Measurements from ENCODE around the gene PLCXD3.

PLCXD3 gene

GRCh38 chr5:41415242-41415641 lies 95.2 kb downstream of the PLCXD3 start:
- in situ Hi-C loops (cut with MboI; ENCODE audit: low sequenced_read_pairs), result no loop called here

- in situ Hi-C loops (cut with MboI; ENCODE audit: low sequenced_read_pairs), result no loop called here
Measured at GRCh38 chr5:41414598-41414997, 95.8 kb downstream of the PLCXD3 start.

- in situ Hi-C loops (cut with MboI; ENCODE audit: low sequenced_read_pairs), result no loop called here
Measured at GRCh38 chr5:41413074-41413473, 97.3 kb downstream of the PLCXD3 start.

GRCh38 chr5:41412496-41412895 lies 97.9 kb downstream of the PLCXD3 start:
- in situ Hi-C loops (cut with MboI; ENCODE audit: low sequenced_read_pairs), result no loop called here

GRCh38 chr5:41410737-41411136 lies 99.7 kb downstream of the PLCXD3 start:
- in situ Hi-C loops (cut with MboI; ENCODE audit: low sequenced_read_pairs), result no loop called here

GRCh38 chr5:41410307-41410706 lies 100.1 kb downstream of the PLCXD3 start:
- in situ Hi-C loops (cut with MboI; ENCODE audit: low sequenced_read_pairs), result no loop called here

GRCh38 chr5:41408676-41409443 lies 101.5 kb downstream of the PLCXD3 start:
- in situ Hi-C loops (cut with MboI; ENCODE audit: low sequenced_read_pairs), result no loop called here

GRCh38 chr5:41406936-41407335 lies 103.5 kb downstream of the PLCXD3 start:
- in situ Hi-C loops (cut with MboI; ENCODE audit: low sequenced_read_pairs), result no loop called here

GRCh38 chr5:41406424-41406823 lies 104.0 kb downstream of the PLCXD3 start:
- in situ Hi-C loops (cut with MboI; ENCODE audit: low sequenced_read_pairs), result no loop called here

GRCh38 chr5:41404757-41405156 lies 105.6 kb downstream of the PLCXD3 start:
- in situ Hi-C loops (cut with MboI; ENCODE audit: low sequenced_read_pairs), result no loop called here

- in situ Hi-C loops (cut with MboI; ENCODE audit: low sequenced_read_pairs), result no loop called here
Measured at GRCh38 chr5:41403846-41404245, 106.6 kb downstream of the PLCXD3 start.

GRCh38 chr5:41402845-41403244 lies 107.6 kb downstream of the PLCXD3 start:
- in situ Hi-C loops (cut with MboI; ENCODE audit: low sequenced_read_pairs), result no loop called here

GRCh38 chr5:41399839-41400238 lies 110.6 kb downstream of the PLCXD3 start:
- in situ Hi-C loops (cut with MboI; ENCODE audit: low sequenced_read_pairs), result no loop called here

- in situ Hi-C loops (cut with MboI; ENCODE audit: low sequenced_read_pairs), result no loop called here
Measured at GRCh38 chr5:41392016-41392415, 118.4 kb downstream of the PLCXD3 start.

- in situ Hi-C loops (cut with MboI; ENCODE audit: low sequenced_read_pairs), result no loop called here
Measured at GRCh38 chr5:41374631-41375030, 135.8 kb downstream of the PLCXD3 start.

- in situ Hi-C loops (cut with MboI; ENCODE audit: low sequenced_read_pairs), result no loop called here
Measured at GRCh38 chr5:41373230-41373629, 137.2 kb downstream of the PLCXD3 start.

- in situ Hi-C loops (cut with MboI; ENCODE audit: low sequenced_read_pairs), result no loop called here
Measured at GRCh38 chr5:41371738-41372137, 138.7 kb downstream of the PLCXD3 start.

- in situ Hi-C loops (cut with MboI; ENCODE audit: low sequenced_read_pairs), result no loop called here
Measured at GRCh38 chr5:41370482-41370881, 139.9 kb downstream of the PLCXD3 start.

GRCh38 chr5:41369799-41370198 lies 140.6 kb downstream of the PLCXD3 start:
- in situ Hi-C loops (cut with MboI; ENCODE audit: low sequenced_read_pairs), result no loop called here

GRCh38 chr5:41368158-41368557 lies 142.2 kb downstream of the PLCXD3 start:
- in situ Hi-C loops (cut with MboI; ENCODE audit: low sequenced_read_pairs), result no loop called here

GRCh38 chr5:41365369-41365768 lies 145.0 kb downstream of the PLCXD3 start:
- in situ Hi-C loops (cut with MboI; ENCODE audit: low sequenced_read_pairs), result no loop called here

- in situ Hi-C loops (cut with MboI; ENCODE audit: low sequenced_read_pairs), result no loop called here
Measured at GRCh38 chr5:41364346-41364745, 146.1 kb downstream of the PLCXD3 start.

All from HL-60/S4 treated with phorbol 12-myristate 13-acetate at 8.2 ng/mL for 4 days and 3 days (cell line).